ENCODE measurements around the gene ZNF185. TPM values are rescaled to one million over a fixed set of nuclear protein-coding genes. Genes with fewer than 3 reads are reported as not detected.
A peak's percentile ranks its signal among the peaks of the same experiment; 100 is the strongest.

ZNF185 gene
- total and polyA plus RNA-seq, 2 experiments from 2014 or later, result 3.7 to 4.5 TPM

GRCh38 chrX:152899874-152900719, 2.2 kb downstream of the ZNF185 start:
- Histone ChIP-seq H3K27me3 (replicated peaks; ENCODE audit: insufficient read depth) (no peaks in the 10 kb centered on the region), H3K4me2 (ENCODE audit: unreplicated experiment) (no peak overlapping the region), H3K4me3 (no peak overlapping the region), H3F3A (ENCODE audit: insufficient read depth) (no peaks in the 10 kb centered on the region), H3K79me2 (ENCODE audit: insufficient read depth) (no peaks in the 10 kb centered on the region), H3K36me3 (ENCODE audit: low read depth) (no peaks in the 10 kb centered on the region), H3K27ac (no peak overlapping the region), H3K9me3 (ENCODE audit: low read depth) (no peaks in the 10 kb centered on the region), H2AFZ (no peak overlapping the region), H3K4me1 (ENCODE audit: insufficient read depth) (peaks cover 12% of the 10 kb centered on the region; the same call in 1 of the 2 replicates), H3K9me2 (ENCODE audit: insufficient read depth) (no peaks in the 10 kb centered on the region), H4K20me1 (ENCODE audit: insufficient read depth) (no peaks in the 10 kb centered on the region), H3K9ac (no peak overlapping the region)
- 70 to 74% methylated on average over 7 to 12 of the region's 12 CpGs for WGBS, 2 experiments (ENCODE audit: low coverage in 1 of 2, low lambda C conversion rate in 2 of 2, missing lambda C conversion rate in 2 of 2)
- DNase-seq, result no peak
- in situ Hi-C loops (cut with MboI), result no loop called here
- TF ChIP-seq EZH2 (IDR thresholded peaks at IDR 0.05; ENCODE audit: insufficient read depth, poor library complexity, severe bottlenecking) (no peak), EZH2phosphoT487 (IDR thresholded peaks at IDR 0.05; ENCODE audit: insufficient read depth, low read depth) (no peak)

GRCh38 chrX:152900937-152901445, 3.1 kb downstream of the ZNF185 start:
- H3K27ac ChIP-seq, result no peak overlapping the region
- 86 to 92% methylated on average over 6 to 8 of the region's 8 CpGs for WGBS, 2 experiments (ENCODE audit: low coverage in 1 of 2, low lambda C conversion rate in 2 of 2, missing lambda C conversion rate in 2 of 2)
- H4K20me1 ChIP-seq (ENCODE audit: insufficient read depth), result no peaks in the 10 kb centered on the region
- H3K4me1 ChIP-seq (ENCODE audit: insufficient read depth), result peaks cover 11% of the 10 kb centered on the region; the same call in 1 of the 2 replicates
- H3K79me2 ChIP-seq (ENCODE audit: insufficient read depth), result no peaks in the 10 kb centered on the region
- no peak overlapping the region for H2AFZ ChIP-seq
- TF ChIP-seq EZH2 (IDR thresholded peaks at IDR 0.05; ENCODE audit: insufficient read depth, poor library complexity, severe bottlenecking), result no peak
- TF ChIP-seq EZH2phosphoT487 (IDR thresholded peaks at IDR 0.05; ENCODE audit: insufficient read depth, low read depth), result no peak
- no peaks in the 10 kb centered on the region for H3K9me2 ChIP-seq (ENCODE audit: insufficient read depth)
- no peaks in the 10 kb centered on the region for H3K27me3 ChIP-seq (replicated peaks; ENCODE audit: insufficient read depth)
- no peak overlapping the region for H3K4me3 ChIP-seq
- H3K9me3 ChIP-seq (ENCODE audit: low read depth), result no peaks in the 10 kb centered on the region
- no peak overlapping the region for H3K9ac ChIP-seq
- H3F3A ChIP-seq (ENCODE audit: insufficient read depth), result no peaks in the 10 kb centered on the region
- no peak overlapping the region for H3K4me2 ChIP-seq (ENCODE audit: unreplicated experiment)
- peak; percentile 33 for DNase-seq
- H3K36me3 ChIP-seq (ENCODE audit: low read depth), result no peaks in the 10 kb centered on the region
- in situ Hi-C loops (cut with MboI), result no loop called here

- WGBS, 2 experiments (ENCODE audit: low coverage in 1 of 2, low lambda C conversion rate in 2 of 2, missing lambda C conversion rate in 2 of 2), result 97 to 99% methylated on average over 8 to 12 of the region's 15 CpGs
- Histone ChIP-seq H3K79me2 (ENCODE audit: insufficient read depth) (no peaks in the 10 kb centered on the region), H3K9ac (no peak overlapping the region), H3K9me2 (ENCODE audit: insufficient read depth) (no peaks in the 10 kb centered on the region), H3K9me3 (ENCODE audit: low read depth) (no peaks in the 10 kb centered on the region), H3K36me3 (ENCODE audit: low read depth) (no peaks in the 10 kb centered on the region), H3K4me3 (no peak overlapping the region), H3K27me3 (replicated peaks; ENCODE audit: insufficient read depth) (no peaks in the 10 kb centered on the region), H3F3A (ENCODE audit: insufficient read depth) (no peaks in the 10 kb centered on the region), H3K27ac (no peak overlapping the region), H3K4me2 (ENCODE audit: unreplicated experiment) (no peak overlapping the region), H4K20me1 (ENCODE audit: insufficient read depth) (no peaks in the 10 kb centered on the region), H3K4me1 (ENCODE audit: insufficient read depth) (peaks cover 4% of the 10 kb centered on the region; the same call in 1 of the 2 replicates), H2AFZ (no peak overlapping the region)
- no peak for DNase-seq
- no peak for TF ChIP-seq EZH2 (IDR thresholded peaks at IDR 0.05; ENCODE audit: insufficient read depth, poor library complexity, severe bottlenecking)
- in situ Hi-C loops (cut with MboI), result no loop called here
Observed at GRCh38 chrX:152901816-152902501, 4.1 kb downstream of the ZNF185 start.

- peaks cover 4% of the 10 kb centered on the region; the same call in 1 of the 2 replicates for H3K4me1 ChIP-seq (ENCODE audit: insufficient read depth)
- in situ Hi-C loops (cut with MboI), result no loop called here
- no peak overlapping the region for H2AFZ ChIP-seq
- DNase-seq, result no peak
- no peak overlapping the region for H3K4me2 ChIP-seq (ENCODE audit: unreplicated experiment)
- no peak overlapping the region for H3K4me3 ChIP-seq
- no peaks in the 10 kb centered on the region for H3K79me2 ChIP-seq (ENCODE audit: insufficient read depth)
- no peak overlapping the region for H3K27ac ChIP-seq
- no peaks in the 10 kb centered on the region for H3K27me3 ChIP-seq (replicated peaks; ENCODE audit: insufficient read depth)
- no peak overlapping the region for H3K9ac ChIP-seq
- no peaks in the 10 kb centered on the region for H3K9me2 ChIP-seq (ENCODE audit: insufficient read depth)
- TF ChIP-seq EZH2 (IDR thresholded peaks at IDR 0.05; ENCODE audit: insufficient read depth, poor library complexity, severe bottlenecking) (no peak), EZH2phosphoT487 (IDR thresholded peaks at IDR 0.05; ENCODE audit: insufficient read depth, low read depth) (no peak)
- H3F3A ChIP-seq (ENCODE audit: insufficient read depth), result no peaks in the 10 kb centered on the region
- no peaks in the 10 kb centered on the region for H3K36me3 ChIP-seq (ENCODE audit: low read depth)
- H4K20me1 ChIP-seq (ENCODE audit: insufficient read depth), result no peaks in the 10 kb centered on the region
- WGBS, 2 experiments (ENCODE audit: low coverage in 1 of 2, low lambda C conversion rate in 2 of 2, missing lambda C conversion rate in 2 of 2), result 100% methylated on average over 3 to 4 of the region's 4 CpGs
- H3K9me3 ChIP-seq (ENCODE audit: low read depth), result no peaks in the 10 kb centered on the region
Observed at GRCh38 chrX:152902502-152902820, 4.6 kb downstream of the ZNF185 start.
